ENCODE measurements around the gene AHCYL2.
"Not testable (repeated sequence)": the region's sequence is repeated elsewhere in the genome, so short reads cannot be mapped to it uniquely, and the experiment has no call there.

Gene AHCYL2

GRCh38 chr7:129244220-129244619 lies 19.4 kb downstream of the AHCYL2 start:
- no peak for DNase-seq (ENCODE audit: low read depth in 2 of 2, low spot score in 1 of 2)

GRCh38 chr7:129245533-129245932 lies 20.7 kb downstream of the AHCYL2 start:
- no peak for DNase-seq (ENCODE audit: low read depth in 2 of 2, low spot score in 1 of 2)

- no peak for DNase-seq (ENCODE audit: low read depth in 2 of 2, low spot score in 1 of 2)
Measured at GRCh38 chr7:129247087-129247486, 22.3 kb downstream of the AHCYL2 start.

- DNase-seq (ENCODE audit: low read depth in 2 of 2, low spot score in 1 of 2): no peak
Measured at GRCh38 chr7:129252128-129252527, 27.3 kb downstream of the AHCYL2 start.

GRCh38 chr7:129252603-129253002 lies 27.8 kb downstream of the AHCYL2 start:
- DNase-seq (ENCODE audit: low read depth in 2 of 2, low spot score in 1 of 2): not testable (repeated sequence)

- DNase-seq (ENCODE audit: low read depth in 2 of 2, low spot score in 1 of 2): no peak
Measured at GRCh38 chr7:129255800-129256199, 31.0 kb downstream of the AHCYL2 start.

GRCh38 chr7:129256221-129256620 lies 31.4 kb downstream of the AHCYL2 start:
- DNase-seq (ENCODE audit: low read depth in 2 of 2, low spot score in 1 of 2): no peak

- DNase-seq (ENCODE audit: low read depth in 2 of 2, low spot score in 1 of 2): no peak
Measured at GRCh38 chr7:129257168-129257567, 32.3 kb downstream of the AHCYL2 start.

- no peak for DNase-seq (ENCODE audit: low read depth in 2 of 2, low spot score in 1 of 2)
Measured at GRCh38 chr7:129258649-129259389, 34.0 kb downstream of the AHCYL2 start.

- DNase-seq (ENCODE audit: low read depth in 2 of 2, low spot score in 1 of 2): no peak
Measured at GRCh38 chr7:129262324-129262723, 37.5 kb downstream of the AHCYL2 start.

GRCh38 chr7:129263168-129263567 lies 38.3 kb downstream of the AHCYL2 start:
- no peak for DNase-seq (ENCODE audit: low read depth in 2 of 2, low spot score in 1 of 2)

- DNase-seq (ENCODE audit: low read depth in 2 of 2, low spot score in 1 of 2): no peak
Measured at GRCh38 chr7:129264534-129264933, 39.7 kb downstream of the AHCYL2 start.

GRCh38 chr7:129265328-129265727 lies 40.5 kb downstream of the AHCYL2 start:
- no peak for DNase-seq (ENCODE audit: low read depth in 2 of 2, low spot score in 1 of 2)

GRCh38 chr7:129266181-129266580 lies 41.4 kb downstream of the AHCYL2 start:
- DNase-seq (ENCODE audit: low read depth in 2 of 2, low spot score in 1 of 2): no peak

- DNase-seq (ENCODE audit: low read depth in 2 of 2, low spot score in 1 of 2): no peak
Measured at GRCh38 chr7:129270077-129270476, 45.2 kb downstream of the AHCYL2 start.

GRCh38 chr7:129271500-129272355 lies 46.9 kb downstream of the AHCYL2 start:
- DNase-seq (ENCODE audit: low read depth in 2 of 2, low spot score in 1 of 2): peak; percentile 13 to 20

- DNase-seq (ENCODE audit: low read depth in 2 of 2, low spot score in 1 of 2): no peak
Measured at GRCh38 chr7:129273936-129274335, 49.1 kb downstream of the AHCYL2 start.

GRCh38 chr7:129277629-129278028 lies 52.8 kb downstream of the AHCYL2 start:
- no peak for DNase-seq (ENCODE audit: low read depth in 2 of 2, low spot score in 1 of 2)

GRCh38 chr7:129278688-129279087 lies 53.9 kb downstream of the AHCYL2 start:
- DNase-seq (ENCODE audit: low read depth in 2 of 2, low spot score in 1 of 2): no peak

- DNase-seq (ENCODE audit: low read depth in 2 of 2, low spot score in 1 of 2): no peak
Measured at GRCh38 chr7:129279757-129280156, 54.9 kb downstream of the AHCYL2 start.

GRCh38 chr7:129281163-129281562 lies 56.3 kb downstream of the AHCYL2 start:
- no peak for DNase-seq (ENCODE audit: low read depth in 2 of 2, low spot score in 1 of 2)

GRCh38 chr7:129282865-129283264 lies 58.0 kb downstream of the AHCYL2 start:
- no peak for DNase-seq (ENCODE audit: low read depth in 2 of 2, low spot score in 1 of 2)

Data from stimulated activated CD8-positive, alpha-beta memory T cell treated with anti-CD3 and anti-CD28 coated beads, Interleukin-4, amount 100 ng/mL, for 4 hours (primary cell).